Measurements from ENCODE around the gene MAGI2.

MAGI2 gene

DNA sequence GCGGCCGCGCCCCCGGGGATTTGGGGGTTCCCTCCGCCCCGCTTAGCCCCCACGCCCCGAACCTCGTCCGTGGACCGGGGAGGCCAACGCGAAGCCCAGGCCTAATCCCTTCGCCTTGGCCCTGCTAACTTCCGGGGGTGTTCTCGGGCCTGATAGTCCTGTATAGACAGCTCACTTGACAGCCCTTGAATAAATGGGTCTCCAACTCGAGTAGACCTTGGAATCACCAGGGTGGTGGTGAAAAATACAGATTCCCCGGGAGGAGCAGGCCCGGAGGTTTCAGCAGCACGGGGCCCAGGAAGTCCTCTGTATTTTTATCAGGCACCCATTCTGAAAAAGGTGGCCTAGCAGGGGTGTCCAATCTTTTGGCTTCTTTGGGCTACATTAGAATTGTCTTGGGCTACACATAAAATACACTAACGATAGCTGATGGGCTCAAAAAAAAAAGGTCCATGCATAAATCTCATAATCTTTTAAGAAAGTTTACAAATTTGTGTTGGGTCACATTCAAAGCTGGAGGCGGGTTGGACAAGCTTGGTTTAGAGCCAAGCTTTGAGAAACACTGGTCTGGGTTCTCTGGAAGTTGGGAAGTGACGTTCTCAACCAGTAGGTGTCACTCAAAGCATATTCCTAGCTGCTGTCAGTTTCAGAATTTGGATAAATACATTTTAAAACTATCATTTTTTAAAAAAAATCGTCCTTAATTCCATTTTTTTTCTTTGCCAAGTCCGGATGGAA is 1433.2 kb downstream of the MAGI2 start:
- Histone ChIP-seq H3K4me3 (ENCODE audit: low read length) (peak overlapping the region; percentile 62), H3K4me1 (ENCODE audit: control insufficient read depth, insufficient read depth, low read length) (peaks cover 26% of the 10 kb centered on the region), H3K27me3 (replicated peaks; ENCODE audit: control insufficient read depth, insufficient read depth, low read length) (no peaks in the 10 kb centered on the region), H3K36me3 (ENCODE audit: control insufficient read depth, insufficient read depth, low read length, severe bottlenecking) (no peaks in the 10 kb centered on the region), H3K9ac (ENCODE audit: low read length) (peak overlapping the region; percentile 57), H3K9me3 (ENCODE audit: control insufficient read depth, low read length) (no peaks in the 10 kb centered on the region)
- peak; percentile 94 for DNase-seq (ENCODE audit: low read depth)

DNA sequence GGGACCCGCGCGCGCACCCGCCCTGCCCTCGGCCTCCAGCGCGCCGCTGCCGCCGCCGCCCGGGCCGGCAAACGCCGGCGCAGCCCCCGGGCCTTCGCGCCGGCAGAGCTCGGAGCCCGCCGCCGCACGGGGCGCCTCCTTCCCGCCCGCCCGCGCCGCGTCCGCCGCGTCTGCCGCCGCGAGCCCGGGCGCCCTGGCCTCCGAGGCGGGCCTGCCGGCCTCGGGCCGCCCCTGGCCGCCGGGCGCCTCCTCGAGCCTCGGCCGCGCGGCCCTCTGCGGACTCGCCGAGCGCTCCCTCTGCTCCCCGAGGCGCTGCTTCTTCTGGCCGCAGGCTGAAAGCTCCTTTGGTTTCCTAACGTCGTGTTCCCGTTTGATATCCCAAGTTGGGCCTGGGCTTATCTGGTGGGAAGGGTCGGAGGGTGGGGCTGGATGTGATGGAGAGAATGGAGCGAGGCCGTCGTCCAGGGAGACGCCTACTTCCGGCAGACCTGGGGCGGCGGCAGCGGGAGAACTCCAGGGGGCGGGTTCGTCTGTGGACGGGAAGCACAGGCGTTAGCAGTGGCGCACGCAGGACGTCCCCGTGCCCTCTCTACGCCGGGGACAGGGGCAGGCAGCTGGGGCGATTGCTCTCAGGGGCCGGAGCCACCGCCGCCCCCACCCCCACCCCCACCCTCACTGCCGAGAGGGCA is 1433.9 kb downstream of the MAGI2 start:
- Histone ChIP-seq H3K36me3 (ENCODE audit: control insufficient read depth, insufficient read depth, low read length, severe bottlenecking) (no peaks in the 10 kb centered on the region), H3K4me1 (ENCODE audit: control insufficient read depth, insufficient read depth, low read length) (peaks cover 26% of the 10 kb centered on the region), H3K9me3 (ENCODE audit: control insufficient read depth, low read length) (no peaks in the 10 kb centered on the region), H3K4me3 (ENCODE audit: low read length) (peak overlapping the region; percentile 78), H3K27me3 (replicated peaks; ENCODE audit: control insufficient read depth, insufficient read depth, low read length) (no peaks in the 10 kb centered on the region), H3K9ac (ENCODE audit: low read length) (peak overlapping the region; percentile 79)
- DNase-seq (ENCODE audit: low read depth), result peak; percentile 93

DNA sequence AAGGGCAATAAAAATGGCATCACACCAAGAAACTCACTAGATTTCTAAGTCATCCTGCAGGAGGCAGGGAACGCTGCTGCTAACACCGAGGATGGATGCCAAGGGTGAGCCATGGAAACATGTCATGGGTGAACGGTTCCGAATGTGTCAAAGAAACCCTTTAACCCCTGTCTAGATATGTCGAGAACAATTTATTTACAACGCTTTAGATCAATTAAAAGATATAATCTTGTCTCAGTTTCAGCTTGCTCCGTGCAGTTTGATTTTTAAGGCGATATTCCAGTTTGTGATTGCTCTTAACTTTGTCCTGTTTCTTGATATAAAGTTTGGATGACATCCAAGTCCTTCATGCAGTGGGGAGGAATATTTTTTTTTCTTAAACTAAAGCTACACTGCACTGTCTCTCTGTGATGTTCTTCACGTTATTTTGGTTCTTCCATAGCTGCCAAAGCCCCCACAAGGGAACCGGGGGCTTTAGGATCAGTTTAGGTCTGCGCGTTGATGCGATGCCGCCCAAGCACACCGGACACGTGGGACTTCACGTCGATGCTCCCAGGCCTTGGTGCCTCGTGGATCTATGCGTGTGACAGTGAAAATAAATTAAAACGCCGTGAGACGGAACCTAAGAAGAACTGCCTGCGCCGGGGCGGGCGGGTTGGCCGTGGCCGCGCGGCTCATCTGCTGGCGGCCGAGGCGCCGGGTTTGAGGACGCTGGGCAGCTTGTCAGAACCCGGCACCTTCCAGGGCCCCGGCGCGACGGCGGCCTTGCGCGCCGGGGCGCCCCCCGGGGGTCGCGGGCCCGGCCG is 1434.6 kb downstream of the MAGI2 start:
- H3K4me3 ChIP-seq (ENCODE audit: low read length), result peak overlapping the region; percentile 79
- peak; percentile 52 for DNase-seq (ENCODE audit: low read depth)
- H3K27me3 ChIP-seq (replicated peaks; ENCODE audit: control insufficient read depth, insufficient read depth, low read length), result no peaks in the 10 kb centered on the region
- H3K4me1 ChIP-seq (ENCODE audit: control insufficient read depth, insufficient read depth, low read length), result peaks cover 26% of the 10 kb centered on the region
- no peaks in the 10 kb centered on the region for H3K36me3 ChIP-seq (ENCODE audit: control insufficient read depth, insufficient read depth, low read length, severe bottlenecking)
- peak overlapping the region; percentile 82 for H3K9ac ChIP-seq (ENCODE audit: low read length)
- no peaks in the 10 kb centered on the region for H3K9me3 ChIP-seq (ENCODE audit: control insufficient read depth, low read length)

DNA sequence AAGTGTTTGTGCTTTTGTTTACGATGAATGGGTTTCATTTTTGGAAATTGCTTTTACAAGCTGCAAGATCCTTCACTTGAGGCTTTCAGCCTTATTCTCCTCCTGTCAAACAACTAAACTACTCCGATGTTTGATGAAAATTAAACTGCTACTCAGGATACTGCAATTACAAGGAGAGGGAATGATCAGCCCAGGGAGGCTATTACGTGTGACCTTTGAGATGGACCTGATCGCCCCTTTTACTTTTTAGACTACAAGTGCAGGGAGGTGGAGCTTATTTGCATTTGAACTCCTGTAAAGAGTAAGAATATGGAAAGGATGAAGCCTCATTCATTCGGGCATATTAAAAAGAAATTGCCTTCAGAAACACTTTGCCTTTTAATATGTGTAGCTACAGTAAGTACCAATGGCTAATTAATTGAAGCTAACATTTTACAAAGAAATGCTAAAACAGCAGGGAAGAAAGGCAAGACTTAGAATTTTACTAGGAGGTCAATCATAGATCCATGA is 1435.8 kb downstream of the MAGI2 start:
- no peaks in the 10 kb centered on the region for H3K36me3 ChIP-seq (ENCODE audit: control insufficient read depth, insufficient read depth, low read length, severe bottlenecking)
- no peak for DNase-seq (ENCODE audit: low read depth)
- H3K4me1 ChIP-seq (ENCODE audit: control insufficient read depth, insufficient read depth, low read length), result peaks cover 26% of the 10 kb centered on the region
- H3K27me3 ChIP-seq (replicated peaks; ENCODE audit: control insufficient read depth, insufficient read depth, low read length), result no peaks in the 10 kb centered on the region
- H3K9ac ChIP-seq (ENCODE audit: low read length), result peak overlapping the region; percentile 82
- H3K9me3 ChIP-seq (ENCODE audit: control insufficient read depth, low read length), result no peaks in the 10 kb centered on the region
- H3K4me3 ChIP-seq (ENCODE audit: low read length), result no peak overlapping the region

DNA sequence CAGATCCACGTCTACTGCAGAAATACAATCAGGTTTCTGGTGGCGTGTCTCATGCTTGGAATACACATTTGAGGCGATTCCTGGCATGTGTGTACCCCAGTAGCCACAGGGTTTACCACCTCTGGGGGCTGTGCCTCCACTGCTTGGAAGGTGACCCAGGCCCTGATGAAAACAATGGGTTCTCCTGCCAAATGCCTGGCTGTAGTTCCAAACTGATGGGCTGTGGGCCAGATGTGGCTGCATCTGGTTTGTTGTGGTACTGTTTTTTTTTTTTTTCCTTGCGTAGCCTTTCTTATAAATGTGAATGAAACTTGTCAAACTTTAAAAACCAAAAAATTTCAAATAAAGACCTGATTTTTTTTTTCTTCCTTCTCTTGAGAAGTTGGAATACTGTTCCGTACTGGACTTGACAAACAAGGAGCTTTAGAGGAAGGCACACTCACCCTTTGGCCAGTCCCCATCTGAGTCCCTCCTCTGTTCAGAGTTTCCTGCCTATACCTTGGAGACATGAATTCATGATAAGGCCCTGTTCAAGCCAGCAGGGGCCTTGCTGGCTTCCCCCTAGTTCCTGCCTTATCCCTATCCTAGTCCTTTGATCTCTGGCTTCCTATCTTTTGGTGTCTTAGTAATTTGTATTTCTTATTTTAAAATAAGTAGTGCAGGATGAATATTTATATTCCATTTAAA is 1437.8 kb downstream of the MAGI2 start:
- no peak for DNase-seq (ENCODE audit: low read depth)
- Histone ChIP-seq H3K4me1 (ENCODE audit: control insufficient read depth, insufficient read depth, low read length) (peaks cover 22% of the 10 kb centered on the region), H3K9me3 (ENCODE audit: control insufficient read depth, low read length) (no peaks in the 10 kb centered on the region), H3K4me3 (ENCODE audit: low read length) (no peak overlapping the region), H3K9ac (ENCODE audit: low read length) (no peak overlapping the region), H3K27me3 (replicated peaks; ENCODE audit: control insufficient read depth, insufficient read depth, low read length) (no peaks in the 10 kb centered on the region), H3K36me3 (ENCODE audit: control insufficient read depth, insufficient read depth, low read length, severe bottlenecking) (no peaks in the 10 kb centered on the region)

DNA sequence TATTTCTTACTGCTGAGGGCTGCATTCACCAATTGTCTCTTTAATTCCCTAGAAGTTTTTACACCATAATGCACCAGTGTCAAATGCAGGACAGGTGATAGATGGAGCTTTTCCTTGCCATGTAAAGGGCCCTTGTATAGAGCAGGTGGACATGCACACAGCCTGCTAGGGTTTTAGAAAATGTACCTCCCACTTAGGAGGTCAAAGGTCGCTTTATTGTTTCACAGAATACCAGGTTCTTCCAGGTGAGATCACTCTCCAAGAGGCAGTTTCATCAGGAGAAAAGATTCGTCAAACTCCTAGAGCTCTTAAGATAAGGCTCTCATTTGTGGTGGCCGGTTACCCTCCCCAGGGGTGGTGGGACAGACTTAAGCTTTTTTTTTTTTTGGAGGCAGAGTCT is 1439.1 kb downstream of the MAGI2 start:
- no peak for DNase-seq (ENCODE audit: low read depth)
- Histone ChIP-seq H3K4me1 (ENCODE audit: control insufficient read depth, insufficient read depth, low read length) (peaks cover 17% of the 10 kb centered on the region), H3K36me3 (ENCODE audit: control insufficient read depth, insufficient read depth, low read length, severe bottlenecking) (no peaks in the 10 kb centered on the region), H3K9ac (ENCODE audit: low read length) (no peak overlapping the region), H3K4me3 (ENCODE audit: low read length) (no peak overlapping the region), H3K27me3 (replicated peaks; ENCODE audit: control insufficient read depth, insufficient read depth, low read length) (no peaks in the 10 kb centered on the region), H3K9me3 (ENCODE audit: control insufficient read depth, low read length) (no peaks in the 10 kb centered on the region)

DNA sequence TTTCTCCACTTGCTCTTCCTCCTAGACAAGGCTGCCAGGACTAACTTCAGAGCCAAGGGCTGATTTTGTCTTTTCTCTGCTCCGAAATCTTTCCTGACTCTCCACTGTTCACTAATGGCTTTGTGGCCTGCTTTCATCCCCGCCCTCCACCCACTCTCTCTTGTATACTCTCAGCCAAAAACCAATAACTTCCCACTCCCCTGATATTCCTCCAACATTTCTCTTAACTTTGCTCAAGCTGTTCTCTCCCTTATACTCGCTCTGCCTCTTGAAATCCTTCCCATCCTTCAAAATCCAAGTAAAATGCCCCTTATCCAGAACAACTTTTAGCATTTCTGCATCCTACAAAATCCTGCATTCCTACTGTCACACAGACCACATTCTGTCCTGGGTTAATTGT is 1440.1 kb downstream of the MAGI2 start:
- H3K4me3 ChIP-seq (ENCODE audit: low read length), result no peak overlapping the region
- no peaks in the 10 kb centered on the region for H3K9me3 ChIP-seq (ENCODE audit: control insufficient read depth, low read length)
- no peaks in the 10 kb centered on the region for H3K27me3 ChIP-seq (replicated peaks; ENCODE audit: control insufficient read depth, insufficient read depth, low read length)
- H3K9ac ChIP-seq (ENCODE audit: low read length), result no peak overlapping the region
- DNase-seq (ENCODE audit: low read depth), result no peak
- H3K36me3 ChIP-seq (ENCODE audit: control insufficient read depth, insufficient read depth, low read length, severe bottlenecking), result no peaks in the 10 kb centered on the region
- H3K4me1 ChIP-seq (ENCODE audit: control insufficient read depth, insufficient read depth, low read length), result peaks cover 10% of the 10 kb centered on the region

DNA sequence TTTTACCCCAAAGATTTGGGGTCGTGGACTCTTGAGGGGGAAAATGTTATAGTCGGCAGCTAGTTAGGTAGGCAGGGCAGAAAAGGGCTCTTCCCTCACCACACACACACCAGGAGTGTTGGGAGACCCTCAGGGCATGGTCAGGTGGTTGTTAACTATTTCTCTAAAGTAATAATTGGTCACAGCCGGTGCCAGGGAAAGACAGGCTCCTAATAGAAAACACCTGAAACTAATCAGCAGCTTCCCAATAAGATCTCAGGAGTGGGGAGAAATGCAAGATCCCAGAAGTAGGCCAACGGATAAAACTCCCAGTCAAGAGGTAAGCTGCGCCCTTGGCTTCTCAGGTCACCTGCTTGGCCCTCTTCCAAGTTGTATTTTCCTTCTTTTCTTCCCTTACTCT is 1441.8 kb downstream of the MAGI2 start:
- no peaks in the 10 kb centered on the region for H3K27me3 ChIP-seq (replicated peaks; ENCODE audit: control insufficient read depth, insufficient read depth, low read length)
- DNase-seq (ENCODE audit: low read depth), result no peak
- no peaks in the 10 kb centered on the region for H3K4me1 ChIP-seq (ENCODE audit: control insufficient read depth, insufficient read depth, low read length)
- H3K9me3 ChIP-seq (ENCODE audit: control insufficient read depth, low read length), result no peaks in the 10 kb centered on the region
- H3K4me3 ChIP-seq (ENCODE audit: low read length), result no peak overlapping the region
- H3K36me3 ChIP-seq (ENCODE audit: control insufficient read depth, insufficient read depth, low read length, severe bottlenecking), result no peaks in the 10 kb centered on the region
- H3K9ac ChIP-seq (ENCODE audit: low read length), result no peak overlapping the region

DNA sequence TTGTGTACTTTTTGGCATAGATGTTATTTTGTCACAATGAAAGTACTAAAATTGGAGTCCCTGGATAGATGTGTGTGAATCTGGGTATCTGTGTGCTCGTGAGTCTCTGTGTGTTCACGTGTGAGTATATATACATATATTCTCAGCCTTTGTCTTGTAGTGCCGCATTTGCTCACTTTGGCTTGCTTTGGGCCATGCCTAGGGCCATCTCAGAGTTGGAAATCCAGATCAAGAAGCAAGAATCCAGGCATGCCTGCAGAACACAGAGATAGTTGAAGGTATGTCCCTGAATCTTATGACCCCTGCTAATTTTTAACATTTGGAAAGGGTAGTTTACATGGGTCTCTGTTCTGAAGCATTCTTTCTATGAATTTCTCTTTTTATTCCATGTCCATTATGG is 1446.2 kb downstream of the MAGI2 start:
- Histone ChIP-seq H3K9ac (ENCODE audit: low read length) (no peak overlapping the region), H3K9me3 (ENCODE audit: control insufficient read depth, low read length) (no peaks in the 10 kb centered on the region), H3K27me3 (replicated peaks; ENCODE audit: control insufficient read depth, insufficient read depth, low read length) (no peaks in the 10 kb centered on the region), H3K4me1 (ENCODE audit: control insufficient read depth, insufficient read depth, low read length) (no peaks in the 10 kb centered on the region), H3K36me3 (ENCODE audit: control insufficient read depth, insufficient read depth, low read length, severe bottlenecking) (no peaks in the 10 kb centered on the region), H3K4me3 (ENCODE audit: low read length) (no peak overlapping the region)
- no peak for DNase-seq (ENCODE audit: low read depth)

DNA sequence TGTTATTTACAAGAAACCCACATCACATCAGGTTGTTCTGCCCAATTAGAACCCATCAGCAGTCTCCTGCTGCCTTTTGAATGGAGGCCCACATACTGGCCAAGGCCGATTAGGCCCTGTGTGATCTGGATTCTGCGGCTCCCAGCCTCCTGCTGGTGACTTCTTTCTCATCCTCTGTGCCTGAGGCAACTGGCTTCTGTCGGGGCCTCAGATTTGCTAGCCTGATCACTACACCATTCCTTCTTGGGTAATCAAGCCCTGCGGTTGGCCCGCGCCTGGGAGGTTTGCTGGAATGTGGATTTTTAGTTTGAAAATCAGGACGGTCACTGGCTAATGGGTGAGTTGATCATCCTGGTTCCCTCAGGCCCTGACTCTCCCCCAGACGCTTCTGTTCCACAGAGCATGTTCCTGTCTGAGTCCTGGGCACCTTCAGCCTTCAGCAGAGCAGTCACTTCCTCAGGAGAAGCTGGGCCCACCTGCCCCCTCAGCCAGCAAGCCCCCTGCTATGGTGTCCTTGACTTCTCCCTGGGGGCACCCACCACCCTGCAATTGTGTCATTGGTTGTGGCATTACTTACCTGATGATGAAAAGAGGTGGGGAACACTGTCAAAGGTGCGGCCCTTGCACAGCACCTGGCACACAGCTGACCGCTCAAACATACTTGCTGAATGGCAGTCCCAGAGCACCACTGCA is 1447.3 kb downstream of the MAGI2 start:
- no peak overlapping the region for H3K4me3 ChIP-seq (ENCODE audit: low read length)
- no peak overlapping the region for H3K9ac ChIP-seq (ENCODE audit: low read length)
- no peaks in the 10 kb centered on the region for H3K4me1 ChIP-seq (ENCODE audit: control insufficient read depth, insufficient read depth, low read length)
- DNase-seq (ENCODE audit: low read depth), result no peak
- no peaks in the 10 kb centered on the region for H3K27me3 ChIP-seq (replicated peaks; ENCODE audit: control insufficient read depth, insufficient read depth, low read length)
- H3K9me3 ChIP-seq (ENCODE audit: control insufficient read depth, low read length), result no peaks in the 10 kb centered on the region
- no peaks in the 10 kb centered on the region for H3K36me3 ChIP-seq (ENCODE audit: control insufficient read depth, insufficient read depth, low read length, severe bottlenecking)

Measured in adipocyte (in vitro differentiated cells).